Lower leg skin (tissue), 3 donors: ENCODE data around the gene HUS1.

Experiments
- POLR2A ChIP-seq, 2 donors: fragments of 450-650 bp; IDR thresholded peaks; one replicate each; pipeline ENCODE4 v1.6.1; 2016 to 2017; ENCODE audit warnings: antibody characterized with exemption in 2 of 2, mild to moderate bottlenecking in 1 of 2, moderate library complexity in 1 of 2
- TF ChIP-seq, protein P1 (sequence below), 3 donors: fragments of 450-650 bp; IDR thresholded peaks; one replicate each; pipeline ENCODE4 v1.5.1; 2016; ENCODE audit warnings: antibody characterized with exemption in 3 of 3, mild to moderate bottlenecking in 3 of 3, moderate library complexity in 2 of 3

DNA sequence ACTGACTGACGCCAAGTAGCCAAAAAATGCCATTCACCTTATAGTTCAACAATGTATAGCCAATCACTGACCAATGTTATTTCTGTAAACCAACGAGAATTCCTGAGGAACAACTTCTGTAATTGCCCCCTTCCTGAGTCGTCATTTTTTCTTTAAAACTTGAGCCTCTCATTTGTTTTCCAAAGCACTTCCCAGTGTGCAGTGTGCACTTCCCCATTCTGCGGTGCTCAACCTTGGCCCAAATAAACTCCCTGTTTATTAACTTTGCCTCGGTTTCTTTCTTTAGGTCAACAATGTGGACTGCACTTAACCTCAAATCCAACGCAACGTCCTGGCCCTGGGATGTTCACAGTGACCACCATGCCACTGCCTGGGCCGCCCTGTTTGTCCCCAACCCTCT is 46.2 kb downstream of the HUS1 start:
- TF ChIP-seq, protein P1, sequence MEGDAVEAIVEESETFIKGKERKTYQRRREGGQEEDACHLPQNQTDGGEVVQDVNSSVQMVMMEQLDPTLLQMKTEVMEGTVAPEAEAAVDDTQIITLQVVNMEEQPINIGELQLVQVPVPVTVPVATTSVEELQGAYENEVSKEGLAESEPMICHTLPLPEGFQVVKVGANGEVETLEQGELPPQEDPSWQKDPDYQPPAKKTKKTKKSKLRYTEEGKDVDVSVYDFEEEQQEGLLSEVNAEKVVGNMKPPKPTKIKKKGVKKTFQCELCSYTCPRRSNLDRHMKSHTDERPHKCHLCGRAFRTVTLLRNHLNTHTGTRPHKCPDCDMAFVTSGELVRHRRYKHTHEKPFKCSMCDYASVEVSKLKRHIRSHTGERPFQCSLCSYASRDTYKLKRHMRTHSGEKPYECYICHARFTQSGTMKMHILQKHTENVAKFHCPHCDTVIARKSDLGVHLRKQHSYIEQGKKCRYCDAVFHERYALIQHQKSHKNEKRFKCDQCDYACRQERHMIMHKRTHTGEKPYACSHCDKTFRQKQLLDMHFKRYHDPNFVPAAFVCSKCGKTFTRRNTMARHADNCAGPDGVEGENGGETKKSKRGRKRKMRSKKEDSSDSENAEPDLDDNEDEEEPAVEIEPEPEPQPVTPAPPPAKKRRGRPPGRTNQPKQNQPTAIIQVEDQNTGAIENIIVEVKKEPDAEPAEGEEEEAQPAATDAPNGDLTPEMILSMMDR (IDR thresholded peaks at IDR 0.05): no peak
- TF ChIP-seq POLR2A (IDR thresholded peaks at IDR 0.05): no peak
